OCI-LY7 (cell line): ENCODE data around the gene ANKRD10. TPM values are rescaled to one million over a fixed set of nuclear protein-coding genes. Genes with fewer than 3 reads are reported as not detected.

Experiments
- BruUV-seq: library from RNA; stranded (reverse); fragments of 400-500 nt; replicated peaks from 2 replicates; lab custom pipeline; 2021; lab: Mats Ljungman, UMichigan
- CTCF ChIA-PET: fragments of 300-600 bp; sonication (Branson Sonifier 250); formaldehyde crosslinking; loops from one replicate; lab custom pipeline; 2022; ENCODE audit warnings: antibody characterized with exemption; ENCODE audit not compliant: unreplicated experiment; lab: Charles Lee
- POLR2A ChIA-PET: fragments of 300-600 bp; sonication (Branson Sonifier 250); formaldehyde crosslinking; loops from one replicate; lab custom pipeline; 2022; ENCODE audit warnings: antibody characterized with exemption; lab: Charles Lee
- DNase-seq: peaks from one replicate; pipeline ENCODE4 v3.0.0-alpha.2; 2015; ENCODE audit warnings: low spot score
- H2AFZ ChIP-seq: fragments of 200-600 bp; sonication (generic), shearing (Covaris generic); 2 replicates; pipeline ENCODE4 v1.6.1; 2014; ENCODE audit warnings: mild to moderate bottlenecking, antibody characterized with exemption, low read length, moderate library complexity
- H3K27ac ChIP-seq: fragments of 200-600 bp; sonication (generic); 2 replicates; pipeline ENCODE4 v1.5.1; 2014; ENCODE audit warnings: mixed run types, low read depth, mild to moderate bottlenecking, moderate library complexity, low read length, inconsistent platforms; ENCODE audit not compliant: poor library complexity, severe bottlenecking
- H3K36me3 ChIP-seq: fragments of 200-600 bp; sonication (generic); 2 replicates; pipeline ENCODE4 v1.6.1; 2014; ENCODE audit warnings: mild to moderate bottlenecking, antibody characterized with exemption, low read length, moderate library complexity, mixed read lengths; ENCODE audit not compliant: insufficient read depth
- H3K4me1 ChIP-seq: fragments of 200-600 bp; sonication (generic); 2 replicates; pipeline ENCODE4 v1.5.1; 2014; ENCODE audit warnings: mild to moderate bottlenecking, low read length; ENCODE audit not compliant: insufficient read depth, poor library complexity, severe bottlenecking
- H3K4me2 ChIP-seq: fragments of 200-600 bp; sonication (generic); 2 replicates; pipeline ENCODE4 v1.6.1; 2014; ENCODE audit warnings: mild to moderate bottlenecking, low read length
- H3K4me3 ChIP-seq: fragments of 200-600 bp; sonication (generic); 2 replicates; pipeline ENCODE4 v1.5.1; 2014; ENCODE audit warnings: mild to moderate bottlenecking, low read depth, low read length; ENCODE audit not compliant: poor library complexity, severe bottlenecking
- H3K79me2 ChIP-seq: fragments of 200-600 bp; sonication (generic); 2 replicates; pipeline ENCODE4 v1.6.1; 2016; ENCODE audit warnings: low read depth, mild to moderate bottlenecking, low read length, moderate library complexity, mixed read lengths; ENCODE audit not compliant: insufficient read depth
- H3K9me2 ChIP-seq: fragments of 200-600 bp; sonication (generic); 2 replicates; pipeline ENCODE4 v1.6.1; 2016; ENCODE audit warnings: mild to moderate bottlenecking, low read length, mixed read lengths; ENCODE audit not compliant: insufficient read depth
- H3K9me3 ChIP-seq: fragments of 200-600 bp; sonication (generic); 2 replicates; pipeline ENCODE4 v1.6.1; 2014; ENCODE audit warnings: mild to moderate bottlenecking, mixed run types, low read length, mixed read lengths
- H4K20me1 ChIP-seq: fragments of 200-600 bp; sonication (generic); 2 replicates; pipeline ENCODE4 v1.6.1; 2014; ENCODE audit warnings: mild to moderate bottlenecking, antibody characterized with exemption, low read length, moderate library complexity, mixed read lengths; ENCODE audit not compliant: insufficient read depth
- CTCF ChIP-seq: fragments of 200-600 bp; sonication (generic); conservative IDR thresholded peaks from 2 replicates; pipeline ENCODE4 v1.5.1; 2014; ENCODE audit warnings: mild to moderate bottlenecking, antibody characterized with exemption, low read length, moderate library complexity, mixed read lengths
- EZH2phosphoT487 ChIP-seq: fragments of 200-600 bp; sonication (generic); IDR thresholded peaks from 2 replicates; pipeline ENCODE4 v1.6.1; 2018; ENCODE audit warnings: low read depth, borderline replicate concordance, mild to moderate bottlenecking, mixed run types, antibody characterized with exemption, low read length, moderate library complexity, mixed read lengths
- intact Hi-C: fragments of 100-400 bp; cut with micrococcal nuclease; formaldehyde crosslinking; loops from one replicate; pipeline ENCODE4 v1.10.0; 2022; ENCODE audit not compliant: unreplicated experiment
- total RNA-seq, 2 experiments: library from RNA; depleted of rRNA in 1 of 2; stranded (reverse); fragments of >200 nt in 1 of 2; shearing (Covaris generic) in 1 of 2; gene quantifications; 2 replicates each; pipeline ENCODE4 v1.2.3, GENCODE V29; 2014 to 2022

Gene ANKRD10
- total RNA-seq, 2 experiments from 2014 or later, result 82.8 to 86.0 TPM

- Histone ChIP-seq H3K4me3 (no peak overlapping the region), H3K4me1 (no peaks in the 10 kb centered on the region), H2AFZ (no peak overlapping the region), H3K9me2 (no peaks in the 10 kb centered on the region), H3K4me2 (no peak overlapping the region), H3K79me2 (no peaks in the 10 kb centered on the region), H3K9me3 (no peaks in the 10 kb centered on the region), H3K36me3 (no peaks in the 10 kb centered on the region), H3K27ac (no peak overlapping the region), H4K20me1 (no peaks in the 10 kb centered on the region)
- ChIA-PET CTCF (no interaction called here), POLR2A (no interaction called here)
- DNase-seq, result no peak
- intact Hi-C loops, result no loop called here
- TF ChIP-seq CTCF, result no peak
- TF ChIP-seq EZH2phosphoT487, result no peak
- no TSS peak for BruUV-seq
Measured at GRCh38 chr13:110945928-110946570, 31.2 kb upstream of the ANKRD10 start.

- H2AFZ ChIP-seq, result no peak overlapping the region
- ChIA-PET CTCF (no interaction called here), POLR2A (no interaction called here)
- H3K9me3 ChIP-seq, result no peaks in the 10 kb centered on the region
- no peaks in the 10 kb centered on the region for H3K79me2 ChIP-seq
- TF ChIP-seq EZH2phosphoT487 (no peak), CTCF (no peak)
- H3K4me1 ChIP-seq, result no peaks in the 10 kb centered on the region
- no peaks in the 10 kb centered on the region for H3K9me2 ChIP-seq
- no peaks in the 10 kb centered on the region for H3K36me3 ChIP-seq
- intact Hi-C loops, result no loop called here
- H3K27ac ChIP-seq, result no peak overlapping the region
- no peak overlapping the region for H3K4me3 ChIP-seq
- BruUV-seq, result no TSS peak
- H4K20me1 ChIP-seq, result no peaks in the 10 kb centered on the region
- DNase-seq, result no peak
- H3K4me2 ChIP-seq, result no peak overlapping the region
Measured at GRCh38 chr13:110944968-110945927, 30.4 kb upstream of the ANKRD10 start.
